Activated CD8-positive, alpha-beta memory T cell treated with anti-CD3 and anti-CD28 coated beads for 48 hours (primary cell): ENCODE measurements around the gene RAD21L1.
"Not testable (repeated sequence)": the region's sequence is repeated elsewhere in the genome, so short reads cannot be mapped to it uniquely, and the experiment has no call there.

Experiments
- DNase-seq, 3 experiments: peaks; one replicate each; pipeline ENCODE4 v3.0.0-alpha.2; 2020; ENCODE audit warnings: low read depth in 2 of 3, low spot score in 2 of 3

RAD21L1 gene

DNA sequence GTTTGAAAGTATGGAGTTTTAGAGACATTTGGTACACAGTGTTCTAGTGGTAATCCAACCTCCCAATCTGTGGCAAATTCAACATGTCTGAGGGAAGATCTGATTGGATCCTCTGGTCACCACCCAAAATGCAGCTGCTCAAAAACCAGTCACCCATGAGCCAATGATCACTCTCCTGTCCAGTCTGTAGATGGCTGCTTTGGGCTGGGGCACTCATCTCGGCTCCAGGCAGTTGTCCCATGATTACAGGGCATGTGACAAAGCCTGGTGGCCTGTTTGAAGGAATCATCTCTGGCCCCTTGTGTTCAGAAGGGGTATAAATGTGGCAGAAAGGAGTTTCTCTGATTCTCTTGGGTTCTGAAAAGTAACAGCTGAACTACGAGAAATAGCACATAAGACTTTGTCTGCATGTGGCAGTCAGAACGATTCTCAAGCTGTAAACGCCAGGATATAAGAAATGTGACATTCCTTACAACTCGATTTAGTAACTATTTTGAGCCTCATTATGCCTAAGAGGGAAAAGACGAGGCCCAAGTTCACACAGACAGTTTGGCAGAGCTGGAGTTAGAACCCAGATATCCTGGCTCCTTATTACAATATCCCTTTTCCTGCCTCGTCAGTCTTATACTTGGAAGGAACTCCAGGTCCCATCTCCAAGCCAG, 26.5 kb upstream of the RAD21L1 start:
- no peak for DNase-seq

DNA sequence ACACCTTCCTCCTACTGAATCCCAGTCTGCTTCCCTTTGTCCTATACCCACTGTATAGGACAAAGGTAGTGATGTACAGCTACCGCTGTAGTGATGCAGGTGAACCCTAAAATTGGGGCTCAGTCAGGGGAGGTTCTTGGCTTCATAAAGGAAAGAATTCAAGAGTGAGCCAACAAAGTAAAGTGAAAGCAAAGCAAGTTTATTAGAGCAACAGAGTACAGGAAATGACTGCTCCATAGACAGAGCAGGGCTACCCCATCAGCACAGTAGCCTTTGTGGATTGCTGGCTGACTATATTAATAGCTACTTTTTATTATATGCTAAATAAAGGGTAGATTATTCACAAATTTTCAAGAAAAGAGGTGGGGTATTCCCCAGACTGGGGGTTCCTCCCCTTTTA, 25.9 kb upstream of the RAD21L1 start:
- no peak for DNase-seq

DNA sequence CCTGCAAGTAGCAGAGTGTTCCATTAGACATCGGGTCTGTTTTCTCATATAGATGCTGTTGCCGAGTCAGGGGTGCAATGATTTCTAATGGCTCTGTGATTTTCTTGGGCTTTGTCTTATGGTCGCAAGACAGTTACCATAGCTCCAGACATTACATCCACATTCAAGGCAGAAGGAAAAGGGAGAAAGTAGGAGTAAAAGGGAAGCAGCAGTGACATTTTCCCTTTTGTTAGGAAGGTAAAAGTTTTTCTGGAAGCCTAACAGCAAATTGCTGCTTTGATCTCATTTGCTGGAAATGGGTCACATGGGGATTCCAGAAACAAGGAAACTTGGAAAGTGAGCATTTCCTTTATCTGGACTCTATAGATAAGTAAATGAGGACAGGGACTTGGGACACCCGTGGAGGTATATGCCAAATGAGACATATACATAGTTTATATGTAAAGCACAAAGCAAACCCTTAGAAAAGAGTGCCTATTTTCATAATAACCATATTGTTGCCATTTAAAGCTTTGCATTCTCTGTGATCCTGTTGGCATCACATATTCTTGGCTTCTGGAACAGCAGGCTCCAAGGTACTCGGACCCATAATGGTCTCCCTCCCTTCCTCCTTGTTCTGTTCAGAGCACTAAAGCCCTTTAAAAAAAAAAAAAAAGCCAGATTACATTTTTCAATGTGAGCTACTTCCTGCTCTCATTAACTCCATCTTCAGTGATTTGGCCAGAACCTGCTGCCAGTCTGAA, 22.9 kb upstream of the RAD21L1 start, which contains the start of gene C20orf202:
Gene C20orf202 (plus strand): TSS at position 693 of the 743 bp plus-strand sequence. CDS start 132 bp downstream, outside the sequence.
- DNase-seq, result no peak

DNA sequence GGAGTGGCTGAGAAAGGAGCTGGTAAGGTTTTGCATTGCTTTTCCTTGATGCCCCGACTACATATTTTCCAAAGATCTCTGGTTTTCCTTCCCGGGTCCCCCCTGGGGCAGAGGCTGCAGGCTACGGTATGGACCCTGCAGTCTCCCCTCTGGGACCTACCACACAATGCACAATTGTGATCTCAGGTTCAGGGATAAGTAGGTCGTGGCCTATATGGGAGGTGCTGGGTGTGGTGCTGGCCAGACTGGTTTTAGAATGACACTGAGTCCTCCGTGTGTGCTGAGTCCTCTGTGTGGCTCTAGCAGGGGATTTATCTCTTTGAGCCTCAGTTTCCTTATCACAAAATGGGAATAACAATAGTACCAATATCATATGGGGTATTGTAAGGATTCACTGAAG, 22.2 kb upstream of the RAD21L1 start:
- DNase-seq, result no peak

DNA sequence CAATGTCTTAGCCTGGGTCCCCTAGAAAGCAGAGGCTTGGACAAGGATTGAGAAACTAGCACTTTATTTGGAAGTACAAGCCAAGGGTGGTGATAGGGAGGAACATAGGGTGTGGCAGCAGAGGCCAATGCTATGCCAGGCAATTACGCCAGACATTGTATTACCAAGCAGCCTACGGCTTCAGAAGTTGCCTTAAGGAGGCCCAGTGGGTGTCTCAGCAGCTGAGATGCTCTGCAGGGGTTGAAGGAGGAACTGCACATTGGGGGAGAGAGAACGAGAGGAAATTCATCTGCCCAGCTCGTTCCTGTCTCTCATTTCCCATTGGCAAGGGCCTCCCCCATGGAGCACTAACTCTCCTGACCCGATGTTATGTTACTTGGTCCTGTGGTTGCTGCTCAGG, 21.7 kb upstream of the RAD21L1 start:
- DNase-seq, result no peak

DNA sequence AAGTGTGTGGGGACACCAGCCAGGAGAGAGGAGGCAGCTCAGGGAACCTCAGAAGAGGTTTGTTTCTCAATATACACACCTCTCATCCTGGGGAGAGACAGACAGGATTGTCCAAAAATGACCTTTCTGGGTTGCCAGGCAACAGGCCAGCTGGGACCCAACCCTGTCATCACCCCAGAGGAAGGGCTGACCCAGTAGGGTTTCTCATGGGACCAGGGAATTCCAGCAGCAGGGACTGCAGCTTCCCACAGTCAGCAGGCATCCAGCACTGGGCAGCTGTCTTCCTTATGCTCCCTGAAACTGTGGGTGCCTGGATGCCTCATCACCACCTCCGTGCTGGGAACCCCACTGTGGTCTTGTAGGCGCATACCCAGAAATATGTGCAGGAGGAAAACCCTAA, 21.3 kb upstream of the RAD21L1 start:
- DNase-seq, result no peak

DNA sequence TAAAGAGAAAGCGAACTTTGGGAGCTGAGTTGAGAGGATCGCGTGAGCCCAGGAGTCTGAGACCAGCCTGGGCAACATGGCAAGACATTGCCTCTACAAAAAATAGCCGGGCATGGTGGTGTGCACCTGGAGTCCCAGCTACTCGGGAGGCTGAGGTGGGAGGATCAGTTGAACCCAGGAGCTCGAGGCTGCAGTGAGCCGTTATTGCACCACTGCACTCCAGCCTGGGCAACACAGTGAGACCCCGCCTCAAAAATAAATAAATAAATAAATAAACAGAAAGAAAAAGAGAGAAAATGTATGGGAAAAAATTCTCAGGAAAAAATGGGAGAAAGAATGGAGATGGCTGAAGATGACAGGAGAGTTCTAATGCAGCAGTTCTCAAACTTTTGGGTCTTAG, 20.0 kb upstream of the RAD21L1 start:
- no peak for DNase-seq

DNA sequence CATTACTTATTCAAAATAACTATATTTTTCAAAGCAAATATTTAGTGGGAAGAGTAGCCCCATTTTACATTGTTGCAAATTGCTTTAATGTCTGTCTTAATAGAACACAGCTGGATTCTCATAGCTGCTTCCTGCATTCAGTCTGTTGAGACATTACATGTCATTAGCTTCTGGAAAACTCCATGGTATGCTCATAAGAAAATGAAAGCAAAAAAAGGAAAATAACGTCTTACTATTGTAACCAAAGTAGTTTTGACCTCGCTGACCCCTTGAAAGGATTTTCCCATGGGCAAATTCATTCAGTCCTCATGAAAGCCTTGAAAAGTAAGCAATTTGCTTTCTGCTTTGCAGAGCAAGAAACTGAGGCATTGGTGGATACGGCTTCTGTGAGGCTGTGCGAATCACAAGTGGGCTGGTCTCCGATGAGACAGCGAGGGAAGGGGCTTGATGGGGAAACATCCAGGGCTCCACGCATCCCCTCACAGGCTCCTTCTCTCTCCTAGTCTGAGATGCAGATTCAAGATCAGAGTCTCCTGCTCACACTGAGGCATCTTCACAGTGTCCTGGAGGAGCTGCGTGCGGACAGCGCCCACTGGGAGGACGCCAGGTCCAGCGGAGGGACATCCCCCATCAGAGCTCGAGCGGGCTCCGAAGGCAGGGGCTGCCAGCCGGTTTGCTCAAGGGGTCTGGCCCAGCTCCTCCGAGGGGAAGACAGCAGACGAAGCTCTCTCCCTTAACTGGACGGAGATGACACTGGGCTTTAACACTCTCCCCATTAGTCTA, 19.3 kb upstream of the RAD21L1 start:
- DNase-seq, result no peak

DNA sequence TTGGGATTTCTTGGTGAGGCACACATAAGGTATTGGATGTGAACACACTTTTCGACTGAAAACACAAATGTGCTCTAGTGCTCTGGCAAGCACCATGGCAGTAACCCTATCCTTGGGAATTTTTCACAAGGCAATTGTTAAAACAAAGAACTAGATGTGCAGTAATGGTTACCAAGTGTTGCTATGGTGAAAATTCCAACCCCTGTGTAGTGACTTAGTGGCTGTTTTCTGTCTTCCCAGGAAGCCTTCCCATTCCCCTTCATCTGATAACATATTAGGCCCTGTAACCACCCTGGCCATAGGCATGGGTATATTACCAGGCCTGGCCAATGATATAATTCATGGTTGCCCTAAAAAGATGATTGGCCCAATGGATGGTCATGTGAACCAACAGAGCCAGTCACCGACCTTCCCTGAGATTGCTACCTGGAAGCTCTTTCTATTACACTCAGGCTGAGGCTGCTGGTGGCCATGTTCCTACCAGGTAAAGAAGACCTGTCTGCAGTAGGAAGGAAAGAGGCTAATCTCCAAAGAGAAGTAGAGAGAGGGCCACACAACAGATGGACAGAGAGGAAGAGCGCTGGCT, 18.5 kb upstream of the RAD21L1 start:
- DNase-seq, result no peak

DNA sequence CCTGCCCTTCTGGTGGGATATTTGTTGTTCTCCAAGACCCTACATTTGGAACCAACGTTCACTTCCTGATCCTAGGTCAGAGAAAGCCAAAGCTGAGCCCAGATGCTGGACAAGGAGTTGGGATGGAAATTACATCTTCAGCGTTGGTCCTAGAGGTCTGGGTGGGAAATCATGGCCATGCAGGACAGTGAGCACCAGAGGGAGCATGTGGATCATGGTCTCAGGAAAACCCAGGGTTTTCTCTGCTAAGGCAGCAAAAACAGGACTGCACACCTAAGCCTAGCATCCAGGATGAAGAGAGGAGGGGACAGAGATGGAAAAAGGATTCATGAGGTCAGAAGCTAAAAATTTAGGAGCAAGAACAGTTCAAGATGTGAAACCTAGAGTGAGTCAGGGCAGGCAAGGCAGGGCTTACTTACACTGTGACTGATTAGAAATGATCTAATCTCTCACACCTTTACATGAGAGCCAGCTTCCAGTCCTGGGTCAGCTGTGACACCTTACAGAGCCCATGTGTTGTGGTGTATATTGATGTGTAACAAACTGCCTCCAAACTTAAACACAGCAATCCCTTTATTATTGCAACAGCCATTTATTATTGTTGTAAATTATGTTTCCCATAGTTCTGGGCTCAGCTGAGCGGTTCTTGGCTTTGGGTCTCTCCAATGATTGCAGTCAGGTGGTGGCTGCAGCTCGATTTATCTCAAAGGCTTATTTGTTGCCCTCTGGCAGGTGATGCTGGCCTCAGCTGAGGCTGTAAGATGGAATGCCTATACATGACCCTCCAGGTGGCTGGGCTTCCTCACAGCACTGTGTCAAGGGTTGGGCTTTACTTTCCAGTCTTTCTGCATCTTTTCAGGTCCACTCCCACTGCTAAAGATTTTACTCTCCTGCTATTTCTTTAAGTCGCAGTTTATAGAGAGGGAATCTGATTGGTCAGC, 16.1 kb upstream of the RAD21L1 start:
- DNase-seq, result no peak

DNA sequence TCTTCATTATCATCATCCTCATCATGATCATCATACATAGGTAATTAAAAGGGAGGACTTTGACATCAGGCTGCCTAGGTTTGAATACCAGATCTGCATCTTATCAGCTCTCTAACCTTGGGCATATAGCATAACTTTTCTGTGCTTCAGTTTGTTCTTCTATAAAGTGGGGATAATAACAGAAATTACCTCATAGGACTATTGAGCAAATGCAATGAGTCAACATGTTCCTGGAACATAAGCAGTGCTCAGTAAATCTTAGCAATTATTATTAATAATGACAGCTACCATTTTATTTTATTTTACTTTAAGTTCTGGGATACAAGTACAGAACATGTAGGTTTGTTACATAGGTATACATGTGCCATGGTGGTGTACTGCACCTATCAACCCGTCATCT, 15.3 kb upstream of the RAD21L1 start:
- DNase-seq, result no peak

DNA sequence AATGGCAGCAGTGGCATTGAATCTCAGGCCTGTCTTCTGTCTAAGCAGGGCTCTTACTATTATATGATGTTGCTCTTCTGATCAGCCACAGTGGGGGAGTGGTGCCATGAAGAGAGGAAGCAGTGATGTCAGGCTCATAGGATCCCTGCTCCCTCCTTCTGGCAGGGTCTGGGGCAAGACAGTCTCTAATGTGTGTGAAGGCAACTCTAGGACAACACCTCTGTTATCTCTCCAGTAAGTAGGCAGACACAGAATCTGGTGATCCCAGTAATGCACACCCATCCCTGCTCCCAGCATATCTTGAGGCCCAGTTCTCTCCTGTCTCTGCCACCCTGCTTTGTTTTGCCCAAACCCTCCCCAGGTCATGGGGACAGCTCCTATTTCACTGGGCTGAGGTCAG, 13.8 kb upstream of the RAD21L1 start:
- no peak for DNase-seq

DNA sequence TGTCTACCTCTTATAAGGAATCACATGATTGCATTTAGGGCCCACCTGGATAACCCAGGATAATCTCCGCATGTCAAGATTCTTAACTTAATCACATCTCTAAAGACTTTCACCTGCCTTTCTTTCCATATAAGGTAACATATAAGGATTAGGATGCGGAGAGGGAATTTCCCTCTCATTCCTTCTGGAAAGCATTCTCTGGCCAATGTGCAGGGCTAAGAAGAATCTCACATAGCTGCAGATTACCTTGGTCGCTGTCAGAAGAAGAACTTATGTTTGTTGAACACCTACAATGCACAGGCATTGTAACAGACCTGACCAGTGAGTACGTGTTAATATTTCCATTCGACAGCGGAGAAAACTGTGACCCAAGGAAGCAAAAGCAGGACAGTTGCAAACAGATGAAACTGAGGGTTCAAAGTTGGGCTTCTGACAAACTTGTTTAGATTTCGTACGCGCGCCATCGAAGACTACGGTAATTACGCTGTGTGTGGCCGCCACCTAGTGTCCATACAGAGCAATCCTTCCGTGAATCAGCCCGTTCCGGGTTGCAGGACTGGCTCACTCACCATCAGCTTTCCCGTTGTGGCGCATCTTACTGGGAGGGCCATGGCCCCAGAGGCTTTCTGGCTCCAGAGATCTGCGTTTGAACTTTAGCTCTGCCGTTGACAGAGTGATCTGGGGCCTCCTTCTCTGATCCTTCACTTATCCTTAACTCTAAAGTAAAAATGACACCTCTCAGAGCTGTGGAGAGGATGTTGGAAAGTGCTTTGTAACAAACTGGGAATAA, 13.0 kb upstream of the RAD21L1 start:
- DNase-seq, result peak in 1 of 3 experiments; percentile 54

DNA sequence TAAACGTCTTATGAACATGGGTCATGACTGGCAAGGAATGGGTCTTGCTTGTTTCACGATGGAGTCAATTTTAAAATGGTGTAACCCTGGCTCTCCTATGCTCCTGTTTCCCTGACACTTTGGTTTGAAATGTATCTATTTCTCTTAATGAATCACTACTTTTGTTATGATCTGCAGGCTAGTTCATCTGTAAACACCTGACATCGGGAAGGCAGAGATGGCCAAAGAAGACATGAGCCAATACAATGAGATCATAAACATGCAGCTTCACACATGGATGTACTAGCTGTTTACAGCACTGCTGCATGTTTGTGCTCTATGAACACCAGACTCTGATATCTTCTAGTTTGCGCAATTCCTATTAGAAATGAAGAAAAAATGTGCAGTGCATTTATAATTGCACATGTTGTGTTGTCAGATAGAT, 11.0 kb upstream of the RAD21L1 start:
- DNase-seq, result no peak

DNA sequence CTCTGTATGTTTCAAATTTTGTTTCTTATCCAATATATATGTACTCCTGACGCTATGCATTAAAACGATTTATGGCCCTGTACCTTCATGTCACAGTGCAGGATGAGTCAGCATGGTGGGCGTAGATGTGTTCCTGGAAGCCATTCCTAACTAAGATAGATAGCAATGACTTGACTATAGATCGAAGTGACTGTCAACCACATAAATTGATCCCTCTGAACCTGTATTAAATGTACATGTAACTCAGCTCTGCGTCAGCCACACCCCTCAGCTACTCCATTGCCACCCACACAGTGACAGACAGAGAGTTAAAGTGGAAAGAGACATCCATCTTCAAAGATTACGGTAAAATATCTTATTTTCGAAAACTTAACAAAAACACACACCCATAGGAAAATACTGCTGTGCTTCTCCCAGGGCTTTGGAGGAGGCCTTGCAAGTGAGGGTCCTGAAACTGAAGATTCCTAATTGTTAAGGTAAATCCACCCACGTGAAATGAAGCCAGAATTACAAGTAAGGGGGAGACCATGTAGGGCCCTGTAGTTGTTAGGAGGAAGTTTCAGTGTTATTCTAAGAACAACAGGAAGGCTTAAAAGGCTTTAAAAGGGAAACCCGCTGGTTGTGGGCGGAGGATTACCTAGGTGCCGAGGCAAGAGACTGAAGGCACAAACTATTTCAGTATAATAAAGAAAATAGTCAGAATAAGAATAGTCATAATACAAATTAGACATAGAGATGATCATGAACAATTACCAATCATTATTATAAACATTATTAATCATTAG, 10.3 kb upstream of the RAD21L1 start:
- no peak for DNase-seq

DNA sequence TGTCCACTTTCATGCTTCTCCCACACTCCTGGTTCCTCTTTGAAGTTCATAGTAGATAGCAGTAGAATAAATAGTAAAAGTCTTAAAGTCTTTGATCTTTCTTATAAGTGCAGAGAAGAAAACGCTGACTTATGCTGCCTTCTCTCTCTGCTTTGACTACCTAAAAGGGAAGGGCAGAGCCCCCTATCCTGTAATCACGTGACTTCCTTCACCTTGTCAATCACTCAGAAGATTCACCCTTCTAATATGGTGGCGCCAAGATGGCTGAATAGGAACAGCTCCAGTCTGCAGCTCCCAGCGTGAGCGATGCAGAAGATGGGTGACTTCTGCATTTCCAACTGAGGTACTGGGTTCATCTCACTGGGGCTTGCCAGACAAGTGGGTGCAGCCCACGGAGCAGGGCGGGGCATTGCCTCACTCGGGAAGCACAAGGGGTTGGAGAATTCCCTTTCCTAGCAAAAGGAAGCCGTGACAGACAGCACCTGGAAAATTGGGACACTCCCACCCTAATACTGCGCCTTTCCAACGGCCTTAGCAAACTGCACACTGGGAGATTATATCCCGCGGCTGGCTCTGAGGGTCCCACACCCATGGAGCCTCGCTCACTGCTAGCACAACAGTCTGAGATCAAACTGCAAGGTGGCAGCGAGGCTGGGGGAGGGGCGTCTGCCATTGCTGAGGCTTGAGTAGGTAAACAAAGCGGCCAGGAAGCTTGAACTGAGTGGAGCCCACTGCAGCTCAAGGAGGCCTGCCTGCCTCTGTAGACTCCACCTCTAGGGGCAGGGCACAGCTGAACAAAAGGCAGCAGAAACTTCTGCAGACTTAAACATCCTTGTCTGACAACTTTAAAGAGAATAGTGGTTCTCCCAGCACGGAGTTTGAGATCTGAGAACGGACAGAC, 9.1 kb upstream of the RAD21L1 start:
- DNase-seq, result not testable (repeated sequence)

DNA sequence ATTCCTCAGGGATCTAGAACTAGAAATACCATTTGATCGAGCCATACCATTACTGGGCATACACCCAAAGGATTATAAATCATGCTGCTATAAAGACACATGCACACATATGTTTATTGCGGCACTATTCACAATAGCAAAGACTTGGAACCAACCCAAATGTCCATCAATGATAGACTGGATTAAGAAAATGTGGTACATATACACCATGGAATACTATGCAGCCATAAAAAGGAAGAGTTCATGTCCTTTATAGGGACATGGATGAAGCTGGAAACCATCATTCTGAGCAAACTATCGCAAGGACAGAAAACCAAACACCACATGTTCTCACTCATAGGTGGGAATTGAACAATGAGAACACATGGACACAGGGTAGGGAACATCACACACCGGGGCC, 3.1 kb upstream of the RAD21L1 start:
- DNase-seq, result not testable (repeated sequence)
